Cerebellar nuclear complex (tissue), 1 donor: Measurements from ENCODE around the gene RALGAPA2.
A peak's percentile ranks its signal among the peaks of the same experiment; 100 is the strongest.

Source experiments
- DNase-seq, 2 experiments: peaks; one replicate each; lab custom pipeline; 2025; lab: John Stamatoyannopoulos, UW

Gene RALGAPA2

DNA sequence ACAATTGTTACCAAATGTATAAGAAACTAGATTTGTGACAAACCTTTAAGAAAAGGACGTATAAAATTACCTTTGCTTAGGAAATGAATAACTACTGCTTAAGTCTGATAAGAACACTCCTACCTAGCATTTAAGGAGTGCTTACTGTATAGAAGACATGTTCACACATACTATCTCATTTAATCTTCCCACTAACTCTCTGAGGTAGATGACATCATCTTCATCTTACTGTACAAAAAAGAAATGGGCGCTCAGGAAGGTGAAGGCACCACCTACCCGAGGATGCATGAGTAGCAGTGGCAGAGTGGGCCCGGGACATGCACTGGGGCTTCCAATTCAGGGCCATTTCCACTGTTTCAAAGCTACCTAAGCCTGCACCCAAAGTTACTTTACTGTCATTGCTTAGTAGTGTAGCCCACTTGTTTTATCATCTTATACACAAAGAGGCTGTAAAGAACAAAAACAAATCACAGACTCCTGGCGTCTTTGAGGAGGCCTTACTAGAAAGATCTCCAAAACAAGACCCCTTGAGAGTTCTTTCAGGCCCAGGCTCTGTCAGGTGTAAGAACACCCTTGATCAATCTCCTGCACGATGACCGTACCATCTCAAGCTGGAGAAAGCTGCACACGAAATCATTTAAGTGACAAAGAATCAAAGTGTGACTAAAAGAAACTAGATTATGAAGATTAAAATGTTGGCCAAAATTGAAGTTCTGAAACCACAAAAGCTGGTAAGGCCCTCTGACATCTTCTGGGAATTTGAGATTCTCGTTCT, 216.5 kb downstream of the RALGAPA2 start:
- DNase-seq: no peak

DNA sequence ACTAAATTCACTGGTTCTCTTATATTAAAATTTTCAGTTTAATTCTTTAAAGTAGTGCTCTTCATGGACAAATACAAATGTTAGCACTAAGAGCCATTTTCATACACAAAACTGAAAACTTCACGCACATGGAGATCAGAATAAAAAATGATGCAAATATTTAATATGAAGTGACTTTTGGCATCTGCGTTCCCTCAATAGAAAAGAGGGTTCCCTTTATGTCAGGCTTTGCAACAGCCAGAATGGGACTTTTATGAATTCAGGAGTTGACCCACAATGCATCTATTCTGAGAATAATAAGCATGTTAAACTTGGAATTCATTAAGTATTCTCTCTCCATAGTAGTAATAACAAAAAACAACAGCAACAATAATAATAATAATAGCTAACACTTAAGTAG, 218.7 kb downstream of the RALGAPA2 start:
- no peak for DNase-seq

DNA sequence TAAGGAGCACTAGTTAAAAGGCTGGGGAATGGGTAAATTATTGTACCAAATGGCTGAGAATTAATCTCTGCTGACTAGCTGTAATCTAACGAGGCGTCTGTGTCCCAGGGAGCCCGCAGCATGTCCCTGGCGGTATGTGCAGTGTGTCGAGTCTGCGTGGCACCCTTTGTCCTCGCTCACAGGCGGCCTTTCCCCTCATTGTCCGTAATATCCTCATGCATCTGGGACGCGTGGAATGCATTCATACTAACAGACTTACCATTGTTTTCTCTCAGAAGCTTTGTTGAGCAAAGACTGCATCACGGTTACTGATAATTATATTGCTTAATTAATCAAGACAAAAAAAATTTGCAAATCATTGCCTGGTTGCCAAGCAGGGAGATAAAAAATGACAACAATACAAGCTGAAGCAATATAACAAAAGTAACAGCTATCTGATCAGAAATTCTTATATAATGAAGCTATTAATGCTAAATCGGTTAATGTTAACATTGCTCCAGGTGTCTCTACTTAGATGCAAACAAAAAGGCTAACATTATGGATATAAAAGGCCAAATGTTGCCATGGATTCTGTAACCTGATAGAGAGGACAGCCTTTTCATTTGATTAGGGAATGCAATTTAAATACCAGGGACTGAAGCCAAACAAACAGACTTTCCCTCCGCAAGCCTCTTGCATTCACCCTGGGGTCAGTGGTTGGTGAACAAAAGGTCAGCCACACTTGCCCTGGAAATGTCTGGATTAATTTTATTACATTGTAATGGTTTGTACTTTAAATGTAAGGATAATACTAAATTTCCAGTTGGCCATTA, 219.7 kb downstream of the RALGAPA2 start:
- DNase-seq: peak in 1 of 2 experiments; percentile 40

- DNase-seq: no peak
Observed at GRCh38 chr20:20491784-20492264, 220.6 kb downstream of the RALGAPA2 start.

DNA sequence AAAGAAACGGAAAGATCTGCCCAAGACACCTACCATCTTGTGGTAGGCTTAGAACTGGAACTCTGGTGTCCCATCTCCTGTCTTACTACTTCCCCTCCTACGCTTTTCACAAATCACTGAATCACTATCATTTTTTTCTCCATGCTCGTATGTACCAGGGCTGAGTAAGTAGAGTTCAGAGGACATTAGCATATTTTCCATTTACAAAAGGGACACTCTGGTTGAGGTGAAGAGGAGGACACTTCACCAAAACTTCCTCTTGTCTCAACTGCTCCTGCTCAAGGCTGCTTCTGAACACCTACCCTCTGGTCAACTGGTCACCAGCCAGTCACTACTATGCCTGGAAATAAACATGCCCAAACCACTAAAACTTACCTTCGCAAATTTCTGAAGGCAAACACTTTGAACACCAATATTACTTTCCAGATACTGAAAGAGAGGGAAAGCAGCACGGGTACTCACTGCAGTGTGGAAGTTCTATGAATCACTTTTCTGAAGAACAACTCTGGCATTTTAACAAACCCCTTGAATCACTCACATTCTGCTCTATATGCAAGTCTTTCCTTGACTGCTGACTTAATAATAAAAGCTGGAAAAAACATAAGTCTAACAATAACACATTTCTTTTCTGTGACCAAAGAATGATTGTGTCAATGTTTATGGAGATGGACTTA, 221.2 kb downstream of the RALGAPA2 start:
- DNase-seq: no peak

DNA sequence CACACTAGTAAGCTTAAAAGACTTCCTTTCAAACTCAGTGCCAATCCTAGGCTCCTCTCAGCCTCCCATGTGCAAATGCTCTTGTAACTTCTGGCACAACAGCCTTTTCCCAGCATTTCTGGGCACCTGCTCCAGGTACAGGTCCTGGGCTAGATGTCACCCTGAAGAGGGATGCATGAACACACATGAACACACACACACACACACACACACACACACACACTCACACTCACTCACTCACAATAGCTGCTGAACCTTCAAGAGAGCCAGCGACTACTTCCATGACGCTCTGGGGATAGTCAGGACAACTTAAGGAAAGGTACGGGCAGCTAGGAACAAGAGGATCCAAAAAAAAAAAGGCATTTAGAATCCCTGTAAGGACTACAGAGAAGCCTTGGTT, 221.8 kb downstream of the RALGAPA2 start:
- no peak for DNase-seq

DNA sequence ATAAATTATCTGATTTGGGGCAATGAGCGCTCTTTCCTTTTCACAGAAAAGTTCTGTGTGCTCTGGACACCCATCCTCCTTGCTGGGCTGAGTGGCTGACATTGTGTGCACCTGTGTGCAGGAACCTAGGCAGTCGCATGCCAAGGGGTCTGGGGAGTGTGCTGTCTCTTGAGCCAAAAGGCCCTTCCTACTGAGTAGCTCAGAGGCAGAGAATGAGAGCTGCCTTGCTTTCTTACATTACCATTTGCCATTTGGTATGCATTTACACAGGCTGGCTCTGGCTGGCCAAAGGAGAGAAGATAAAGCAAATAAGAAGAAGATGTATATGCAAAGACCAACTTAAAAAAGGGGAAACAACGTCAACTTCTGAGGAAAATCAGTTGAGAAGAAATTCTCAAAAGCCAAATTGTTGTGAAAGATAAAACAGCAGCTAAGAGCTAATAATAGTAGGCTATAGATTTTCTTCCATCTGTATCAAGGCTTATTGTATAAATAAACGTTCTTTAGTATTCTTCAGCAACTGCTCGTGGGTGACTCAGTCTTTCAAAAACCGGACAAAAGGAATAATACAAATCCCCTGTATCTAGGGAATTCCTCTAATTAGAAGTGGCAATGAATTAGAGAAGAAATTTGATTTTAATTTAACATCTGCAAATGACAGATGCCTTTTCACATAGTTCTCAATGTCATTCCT, 222.6 kb downstream of the RALGAPA2 start:
- no peak for DNase-seq

GRCh38 chr20:20489054-20489453, 223.4 kb downstream of the RALGAPA2 start:
- DNase-seq: no peak

GRCh38 chr20:20488388-20488787, 224.1 kb downstream of the RALGAPA2 start:
- no peak for DNase-seq

DNA sequence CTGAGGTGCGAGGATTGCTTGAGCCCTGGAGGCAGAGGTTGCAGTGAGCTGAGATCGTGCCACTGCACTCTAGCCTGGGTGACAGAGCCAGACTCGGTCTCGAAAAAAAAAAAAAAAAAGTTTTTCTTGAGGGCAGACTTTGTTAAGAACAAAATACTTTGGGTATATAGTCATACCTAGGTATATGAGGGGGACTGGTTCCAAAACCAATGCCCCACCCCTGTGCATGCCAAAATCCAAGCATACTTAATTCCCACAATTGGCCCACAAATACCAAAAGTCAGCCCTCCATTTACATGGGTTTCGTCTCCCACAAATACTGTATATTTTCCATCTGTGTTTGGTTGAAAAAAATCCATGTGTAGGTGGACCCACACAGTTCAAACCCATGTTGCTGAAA, 224.6 kb downstream of the RALGAPA2 start:
- DNase-seq: no peak

DNA sequence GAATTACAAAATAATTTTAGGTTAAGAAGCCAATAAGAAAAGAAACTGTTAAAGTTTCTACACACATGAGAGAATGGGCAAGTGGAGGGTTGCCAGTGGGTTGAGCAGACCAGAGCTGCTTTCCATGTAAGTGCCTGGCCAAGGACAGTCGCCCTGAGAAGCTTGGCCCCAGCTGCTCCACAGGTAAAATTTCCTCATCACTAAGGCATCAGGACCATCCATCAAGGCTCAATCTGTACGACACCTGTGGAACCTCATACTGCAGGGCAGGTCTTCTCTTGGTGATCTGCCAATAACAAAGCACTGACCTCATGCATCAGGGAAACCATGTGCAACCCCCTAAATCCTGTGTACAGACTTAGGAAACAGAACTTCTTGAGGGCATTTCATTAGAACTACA, 229.1 kb downstream of the RALGAPA2 start:
- no peak for DNase-seq

DNA sequence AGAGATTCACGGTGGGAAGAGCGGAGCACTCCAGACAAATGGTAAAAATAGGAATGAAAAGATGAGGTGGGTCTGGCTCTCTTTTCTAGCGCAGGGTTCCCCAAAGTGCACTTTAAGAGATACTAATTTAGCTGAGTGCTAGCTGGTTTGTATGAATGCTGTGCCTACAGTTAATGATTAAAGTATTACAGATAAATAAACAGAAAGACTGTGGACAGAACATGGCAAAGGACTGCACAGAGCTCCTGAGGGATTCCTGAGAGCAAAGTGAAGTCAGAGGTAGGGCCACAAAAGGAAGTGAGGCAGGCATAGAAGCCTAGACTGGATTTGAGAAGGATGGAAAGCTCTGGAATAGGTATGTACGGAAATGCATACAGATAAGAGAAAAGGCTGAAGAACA, 230.0 kb downstream of the RALGAPA2 start:
- DNase-seq: no peak

GRCh38 chr20:20480689-20481088, 231.8 kb downstream of the RALGAPA2 start:
- DNase-seq: no peak

- no peak for DNase-seq
Observed at GRCh38 chr20:20480126-20480525, 232.3 kb downstream of the RALGAPA2 start.

DNA sequence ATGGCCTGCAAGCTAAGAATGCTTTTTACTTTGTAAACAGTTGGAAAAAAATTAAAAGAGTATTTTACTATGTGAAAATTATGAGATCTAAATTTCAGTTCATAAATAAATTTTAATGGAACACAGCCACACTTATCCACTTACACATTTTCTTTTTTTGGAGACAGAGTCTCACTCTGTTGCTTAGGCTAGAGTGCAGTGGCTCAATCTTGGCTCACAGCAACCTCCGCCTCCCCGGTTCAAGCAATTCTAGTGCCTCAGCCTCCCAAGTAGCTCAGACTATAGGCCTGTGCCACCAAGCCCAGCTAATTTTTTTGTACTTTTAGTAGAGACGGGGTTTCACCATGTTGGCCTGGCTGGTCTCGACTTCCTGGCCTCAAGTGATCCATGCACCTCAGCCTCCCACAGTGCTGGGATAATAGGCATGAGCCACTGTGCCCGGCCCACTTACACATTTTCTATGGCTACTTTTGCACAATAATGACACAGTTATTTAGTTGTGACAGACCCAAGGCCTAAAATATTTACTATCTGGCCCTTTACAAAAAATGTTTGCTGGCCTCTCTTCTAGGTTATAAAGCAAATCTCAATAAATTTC, 234.9 kb downstream of the RALGAPA2 start:
- DNase-seq: no peak

GRCh38 chr20:20476504-20476903, 235.9 kb downstream of the RALGAPA2 start:
- no peak for DNase-seq

DNA sequence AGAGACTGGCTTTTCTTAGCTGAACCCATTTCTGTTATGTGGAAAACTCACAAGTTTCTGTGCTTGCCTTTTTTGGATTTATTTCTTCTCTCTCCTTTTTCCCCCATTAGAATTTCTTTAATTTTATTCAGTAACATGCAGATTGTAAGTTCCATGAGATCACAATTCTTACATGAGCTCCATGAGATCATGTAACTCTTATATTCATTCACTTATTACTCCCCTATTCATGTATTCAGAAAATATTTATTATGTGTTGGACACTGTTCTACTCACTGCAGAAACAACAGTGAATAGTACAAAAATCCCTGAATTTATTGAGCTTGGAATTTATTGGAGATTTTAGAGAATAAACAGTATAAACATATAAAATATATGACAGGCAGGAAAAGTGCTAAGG, 238.8 kb downstream of the RALGAPA2 start:
- no peak for DNase-seq

DNA sequence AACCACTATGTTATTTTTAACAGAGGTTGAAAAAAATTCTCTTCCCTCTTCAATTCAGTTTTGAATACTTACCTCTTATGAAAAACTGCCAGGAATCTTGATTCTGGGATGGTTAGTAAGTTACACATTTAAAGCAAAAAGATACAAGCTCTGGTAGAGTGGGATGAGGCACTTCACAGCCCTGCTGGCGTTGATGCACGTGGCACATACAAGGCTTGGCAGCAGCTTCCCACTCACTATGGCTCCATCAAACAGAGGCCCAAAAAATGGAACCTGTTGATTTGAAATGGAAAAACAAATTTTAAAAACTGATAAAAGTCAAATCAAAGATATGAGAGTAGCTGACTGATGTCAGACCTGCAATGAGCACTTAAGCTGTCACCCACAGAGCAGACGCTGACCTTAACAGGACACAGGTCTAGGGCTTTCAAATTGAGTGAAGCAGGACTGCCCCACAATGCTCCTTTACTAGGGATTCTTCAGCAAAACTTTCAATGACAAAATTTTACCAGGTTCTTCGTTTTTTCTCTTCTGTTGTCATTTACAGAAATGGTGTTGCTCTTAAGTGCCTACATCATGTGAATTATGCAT, 239.7 kb downstream of the RALGAPA2 start:
- DNase-seq: no peak

DNA sequence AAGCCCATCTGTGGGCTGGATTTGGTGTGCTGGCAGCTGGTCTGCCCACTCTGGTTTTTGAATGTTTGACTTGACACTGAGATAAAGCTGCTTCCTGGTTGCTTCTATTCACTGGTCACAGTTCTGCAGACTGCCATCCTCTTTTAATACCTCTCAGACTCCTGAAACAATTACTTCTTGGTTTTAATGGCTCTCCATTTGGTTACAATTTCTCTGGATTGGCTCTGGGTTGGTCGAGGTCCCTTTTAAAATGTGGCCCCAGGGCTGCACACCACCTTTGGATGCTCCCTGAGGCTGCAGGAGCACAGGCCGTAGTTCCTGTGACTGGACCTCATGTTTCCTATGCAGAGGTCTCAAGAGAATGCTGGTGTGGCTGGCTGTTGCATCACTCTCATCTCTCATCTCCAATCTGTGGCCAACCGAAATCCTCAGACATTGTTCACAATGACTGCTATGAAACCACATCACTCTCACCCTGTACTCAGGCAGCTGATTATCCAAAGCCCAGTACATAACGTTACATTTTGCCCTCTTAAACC, 246.0 kb downstream of the RALGAPA2 start:
- DNase-seq: no peak

- no peak for DNase-seq
Observed at GRCh38 chr20:20465252-20465651, 247.2 kb downstream of the RALGAPA2 start.

GRCh38 chr20:20463933-20464374, 248.5 kb downstream of the RALGAPA2 start:
- DNase-seq: no peak
